PC-3 (cell line): ENCODE data around the gene KRTAP4-11. TPM values are rescaled to one million over a fixed set of nuclear protein-coding genes. Genes with fewer than 3 reads are reported as not detected.
"Not testable (repeated sequence)": the region's sequence is repeated elsewhere in the genome, so short reads cannot be mapped to it uniquely, and the experiment has no call there.

Experiments used
- ATAC-seq: fragments of 200-7000 bp; cut with Tn5 transposase; 2 replicates; pipeline ENCODE4 v1.9.1; 2020; ENCODE audit warnings: mild to moderate bottlenecking, moderate library complexity
- BruUV-seq: library from RNA; stranded (reverse); fragments of 400-500 nt; replicated peaks from 2 replicates; lab custom pipeline; 2021; lab: Mats Ljungman, UMichigan
- CTCF ChIA-PET: fragments of 300-600 bp; sonication (Branson Sonifier 250); formaldehyde crosslinking; loops from one replicate; lab custom pipeline; 2022; ENCODE audit warnings: antibody characterized with exemption; lab: Charles Lee
- POLR2A ChIA-PET: fragments of 300-600 bp; sonication (Branson Sonifier 250); formaldehyde crosslinking; loops from one replicate; lab custom pipeline; 2022; ENCODE audit warnings: antibody characterized with exemption; ENCODE audit not compliant: unreplicated experiment; lab: Charles Lee
- DNase-seq: peaks from one replicate; pipeline ENCODE4 v3.0.0-alpha.2; 2015
- H2AFZ ChIP-seq: fragments of 300-600 bp; sonication (generic); 2 replicates; pipeline ENCODE4 v1.6.0; 2016; ENCODE audit warnings: antibody characterized with exemption, low read length
- H3F3A ChIP-seq: fragments of 300-600 bp; sonication (generic); one replicate; pipeline ENCODE4 v1.6.0; 2017; ENCODE audit warnings: antibody characterized with exemption, low read length, control low read depth, mild to moderate bottlenecking; ENCODE audit not compliant: unreplicated experiment
- H3K27ac ChIP-seq: fragments of 300-600 bp; sonication (generic); 2 replicates; pipeline ENCODE4 v1.5.1; 2016; ENCODE audit warnings: mild to moderate bottlenecking, low read length
- H3K27me3 ChIP-seq: fragments of 300-600 bp; sonication (generic); 2 replicates; pipeline ENCODE4 v1.6.1; 2016; ENCODE audit warnings: low read length, mixed read lengths
- H3K36me3 ChIP-seq: fragments of 300-600 bp; sonication (generic); 2 replicates; pipeline ENCODE4 v1.6.1; 2016; ENCODE audit warnings: low read depth, mixed run types, low read length, mixed read lengths
- H3K4me1 ChIP-seq: fragments of 300-600 bp; sonication (generic); 2 replicates; pipeline ENCODE4 v1.5.1; 2016; ENCODE audit warnings: low read length; ENCODE audit not compliant: insufficient read depth
- H3K4me2 ChIP-seq: fragments of 300-600 bp; sonication (generic); 2 replicates; pipeline ENCODE4 v1.6.0; 2016; ENCODE audit warnings: low read length
- H3K4me3 ChIP-seq: fragments of 300-600 bp; sonication (generic); 2 replicates; pipeline ENCODE4 v1.5.1; 2016; ENCODE audit warnings: mild to moderate bottlenecking, low read length, mixed read lengths
- H3K79me2 ChIP-seq: fragments of 300-600 bp; sonication (generic); 2 replicates; pipeline ENCODE4 v1.6.1; 2017; ENCODE audit warnings: low read length, mixed read lengths
- H3K9ac ChIP-seq: fragments of 300-600 bp; sonication (generic); 2 replicates; pipeline ENCODE4 v1.6.0; 2016; ENCODE audit warnings: mild to moderate bottlenecking, low read length
- H3K9me2 ChIP-seq: fragments of 300-600 bp; sonication (generic); replicated peaks from 2 replicates; pipeline ENCODE4 v1.6.1; 2016; ENCODE audit warnings: mixed run types, low read length, mixed read lengths
- H3K9me3 ChIP-seq: fragments of 300-600 bp; sonication (generic); 2 replicates; pipeline ENCODE4 v1.6.1; 2016; ENCODE audit warnings: low read length, mixed read lengths
- H4K20me1 ChIP-seq: fragments of 300-600 bp; sonication (generic); 2 replicates; pipeline ENCODE4 v1.6.1; 2016; ENCODE audit warnings: low read length, mixed read lengths
- EZH2 ChIP-seq: fragments of 300-600 bp; sonication (generic); IDR thresholded peaks from one replicate; pipeline ENCODE4 v1.6.1; 2017; ENCODE audit warnings: antibody characterized with exemption, mild to moderate bottlenecking, low read length; ENCODE audit not compliant: unreplicated experiment
- EZH2phosphoT487 ChIP-seq: fragments of 300-600 bp; sonication (generic); IDR thresholded peaks from 2 replicates; pipeline ENCODE4 v1.6.1; 2018; ENCODE audit warnings: mild to moderate bottlenecking, antibody characterized with exemption, low read length, borderline replicate concordance
- intact Hi-C: fragments of 100-400 bp; cut with micrococcal nuclease; formaldehyde crosslinking; loops from 2 replicates; pipeline ENCODE4 v1.9.0; 2023
- total RNA-seq: library from RNA; depleted of rRNA; stranded (reverse); fragments of >200 nt; gene quantifications from 2 replicates; pipeline ENCODE4 v1.2.3, GENCODE V29; 2014
- TF ChIP-seq, protein P1 (sequence below): fragments of 300-600 bp; sonication (generic); conservative IDR thresholded peaks from 2 replicates; pipeline ENCODE4 v1.5.1; 2017; ENCODE audit warnings: antibody characterized with exemption, low read depth, mild to moderate bottlenecking, low read length

KRTAP4-11 gene
- total RNA-seq, 1 experiment from 2014 or later = not detected

DNA sequence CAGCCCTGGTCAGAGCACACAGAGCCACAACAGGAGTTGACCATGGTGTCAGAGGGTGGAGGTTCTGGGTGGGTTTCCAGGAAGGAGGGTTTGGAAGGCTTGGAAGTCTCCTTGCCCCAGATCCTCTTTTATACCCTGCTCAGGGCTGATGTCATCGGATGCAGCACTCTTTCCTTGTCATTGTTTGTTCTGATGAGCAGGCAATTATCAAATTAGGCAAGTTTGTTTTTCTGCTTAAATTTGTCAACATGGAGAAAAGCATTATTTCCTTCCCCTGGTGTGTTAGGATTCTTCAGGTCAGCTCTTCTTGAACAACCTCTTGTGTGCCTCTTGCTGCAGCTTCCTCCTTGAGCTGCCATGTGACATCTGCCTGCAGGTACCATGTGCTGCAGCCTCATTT, 42.5 kb upstream of the KRTAP4-11 start, which contains the start of gene KRTAP4-4:
KRTAP4-4 (minus strand) TSS at position 101 of the 400 bp plus-strand sequence; CDS start at position 44, 57 bp downstream.
- ATAC-seq = no peak
- intact Hi-C loops = no loop called here
- POLR2A ChIA-PET = no interaction called here

DNA sequence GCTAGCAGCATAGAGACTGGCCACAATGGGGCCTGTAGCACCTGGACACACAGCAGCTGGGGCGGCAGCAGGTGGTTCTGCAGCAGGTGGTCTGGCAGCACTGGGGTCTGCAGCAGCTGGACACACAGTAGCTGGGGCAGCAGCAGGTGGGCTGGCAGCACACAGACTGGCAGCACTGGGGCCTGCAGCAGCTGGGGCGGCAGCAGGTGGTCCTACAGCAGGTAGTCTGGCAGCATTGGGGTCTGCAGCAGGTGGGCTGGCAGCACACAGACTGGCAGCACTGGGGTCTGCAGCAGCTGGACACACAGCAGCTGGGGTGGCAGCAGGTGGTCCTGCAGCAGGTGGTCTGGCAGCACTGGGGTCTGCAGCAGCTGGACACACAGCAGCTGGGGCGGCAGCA, 42.0 kb upstream of the KRTAP4-11 start:
- CTCF ChIA-PET, H3K9me2 ChIP-seq, H3K27ac ChIP-seq, H3K4me1 ChIP-seq, H3F3A ChIP-seq, H3K4me3 ChIP-seq, H3K79me2 ChIP-seq, H3K4me2 ChIP-seq, H3K27me3 ChIP-seq, DNase-seq, H3K9ac ChIP-seq, H4K20me1 ChIP-seq, H3K9me3 ChIP-seq, BruUV-seq, ATAC-seq, intact Hi-C loops, H2AFZ ChIP-seq, H3K36me3 ChIP-seq, POLR2A ChIA-PET: not testable (repeated sequence)

More for the DNA sequence above, 42.5 kb upstream of the KRTAP4-11 start, which contains the start of gene KRTAP4-4:
- Histone ChIP-seq H3K4me2 (no peak within 1 kb of the TSS), H4K20me1 (no peaks in the 10 kb centered on the region), H3K4me1 (peaks cover 9% of the 10 kb centered on the region), H3K4me3 (no peak within 1 kb of the TSS), H2AFZ (no peak within 1 kb of the TSS), H3K27me3 (no peaks in the 10 kb centered on the region), H3K9me3 (no peaks in the 10 kb centered on the region), H3K9ac (no peak within 1 kb of the TSS), H3K79me2 (no peaks in the 10 kb centered on the region), H3F3A (no peaks in the 10 kb centered on the region), H3K9me2 (no peaks in the 10 kb centered on the region), H3K36me3 (no peaks in the 10 kb centered on the region), H3K27ac (no peak within 1 kb of the TSS)
- DNase-seq = no peak
- TF ChIP-seq EZH2 (no peak), EZH2phosphoT487 (no peak)
- TF ChIP-seq, protein P1, sequence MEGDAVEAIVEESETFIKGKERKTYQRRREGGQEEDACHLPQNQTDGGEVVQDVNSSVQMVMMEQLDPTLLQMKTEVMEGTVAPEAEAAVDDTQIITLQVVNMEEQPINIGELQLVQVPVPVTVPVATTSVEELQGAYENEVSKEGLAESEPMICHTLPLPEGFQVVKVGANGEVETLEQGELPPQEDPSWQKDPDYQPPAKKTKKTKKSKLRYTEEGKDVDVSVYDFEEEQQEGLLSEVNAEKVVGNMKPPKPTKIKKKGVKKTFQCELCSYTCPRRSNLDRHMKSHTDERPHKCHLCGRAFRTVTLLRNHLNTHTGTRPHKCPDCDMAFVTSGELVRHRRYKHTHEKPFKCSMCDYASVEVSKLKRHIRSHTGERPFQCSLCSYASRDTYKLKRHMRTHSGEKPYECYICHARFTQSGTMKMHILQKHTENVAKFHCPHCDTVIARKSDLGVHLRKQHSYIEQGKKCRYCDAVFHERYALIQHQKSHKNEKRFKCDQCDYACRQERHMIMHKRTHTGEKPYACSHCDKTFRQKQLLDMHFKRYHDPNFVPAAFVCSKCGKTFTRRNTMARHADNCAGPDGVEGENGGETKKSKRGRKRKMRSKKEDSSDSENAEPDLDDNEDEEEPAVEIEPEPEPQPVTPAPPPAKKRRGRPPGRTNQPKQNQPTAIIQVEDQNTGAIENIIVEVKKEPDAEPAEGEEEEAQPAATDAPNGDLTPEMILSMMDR = no peak
- CTCF ChIA-PET = no interaction called here
- no TSS peak for BruUV-seq

DNA sequence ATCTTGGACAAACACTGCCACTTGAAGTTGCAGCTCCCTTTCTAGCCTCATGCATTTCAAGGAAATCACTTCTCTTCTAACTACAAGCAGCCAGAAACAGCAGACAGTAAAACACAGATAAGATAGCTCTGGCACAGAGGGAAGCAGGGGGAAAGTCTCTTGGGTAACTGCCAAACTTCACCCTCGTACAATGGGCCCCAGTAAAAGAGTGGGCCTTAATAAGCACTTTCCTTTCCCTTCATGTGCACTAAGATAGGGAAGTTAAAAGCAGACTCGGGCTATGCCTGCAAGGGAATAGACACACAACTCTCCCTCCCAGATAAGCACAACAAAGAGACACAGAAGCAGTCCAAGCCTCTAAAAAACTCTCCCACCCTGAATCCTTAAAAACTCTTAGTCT, 35.7 kb upstream of the KRTAP4-11 start:
- Histone ChIP-seq H3K9me2 (no peaks in the 10 kb centered on the region), H3K27me3 (no peaks in the 10 kb centered on the region)

DNA sequence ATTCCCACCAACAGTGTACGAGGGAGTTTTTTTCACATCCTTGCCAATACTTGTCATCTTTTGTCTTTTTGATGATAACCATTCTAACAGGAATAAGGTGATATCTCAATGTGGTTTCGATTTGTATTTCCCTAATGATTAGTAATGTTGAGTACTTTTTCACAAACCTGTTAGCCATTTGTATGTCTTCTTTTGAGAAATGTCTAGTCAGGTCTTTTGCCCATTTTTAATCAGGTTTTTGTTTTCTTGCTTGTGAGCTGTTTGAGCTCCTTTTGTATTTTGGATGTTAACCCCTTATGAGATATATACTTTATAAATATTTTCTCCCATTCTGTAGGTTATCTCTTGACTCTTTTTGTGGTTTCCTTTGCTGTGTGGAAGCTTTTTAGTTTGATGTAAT, 33.4 kb upstream of the KRTAP4-11 start:
- H3K27me3 ChIP-seq = no peaks in the 10 kb centered on the region

More for the DNA sequence above, 35.7 kb upstream of the KRTAP4-11 start:
- Histone ChIP-seq H3K36me3 (no peaks in the 10 kb centered on the region), H3K27ac (no peak overlapping the region), H3K4me3 (no peak overlapping the region), H3K4me1 (no peaks in the 10 kb centered on the region; the same call in 1 of the 2 replicates), H3K9ac (no peak overlapping the region), H3K4me2 (no peak overlapping the region), H4K20me1 (no peaks in the 10 kb centered on the region), H2AFZ (no peak overlapping the region), H3K9me3 (no peaks in the 10 kb centered on the region), H3K79me2 (no peaks in the 10 kb centered on the region), H3F3A (no peaks in the 10 kb centered on the region)
- ATAC-seq (no peak), DNase-seq (no peak)
- intact Hi-C loops = no loop called here
- ChIA-PET CTCF (no interaction called here), POLR2A (no interaction called here)
- BruUV-seq = no TSS peak
- no peak for TF ChIP-seq EZH2phosphoT487
- no peak for TF ChIP-seq EZH2

More for the DNA sequence above, 33.4 kb upstream of the KRTAP4-11 start:
- Histone ChIP-seq H3K4me3 (no peak overlapping the region), H3K27ac (no peak overlapping the region), H3K4me2 (no peak overlapping the region), H3K4me1 (no peaks in the 10 kb centered on the region; the same call in 1 of the 2 replicates), H4K20me1 (no peaks in the 10 kb centered on the region), H2AFZ (no peak overlapping the region), H3K9ac (no peak overlapping the region), H3K36me3 (no peaks in the 10 kb centered on the region), H3K9me3 (no peaks in the 10 kb centered on the region), H3K9me2 (no peaks in the 10 kb centered on the region), H3F3A (no peaks in the 10 kb centered on the region), H3K79me2 (no peaks in the 10 kb centered on the region)
- CTCF ChIA-PET = no interaction called here
- ATAC-seq (no peak), DNase-seq (no peak)
- POLR2A ChIA-PET = no interaction called here
- no TSS peak for BruUV-seq
- intact Hi-C loops = no loop called here
- TF ChIP-seq EZH2phosphoT487 (no peak), EZH2 (no peak)
- TF ChIP-seq, protein P1 = no peak
